KOPT-K1 (cell line): ENCODE data around the gene OR4E1.
"Not testable (repeated sequence)": the region's sequence is repeated elsewhere in the genome, so short reads cannot be mapped to it uniquely, and the experiment has no call there.

Experiments used
- H3K27ac ChIP-seq: fragments of 200-600 bp; sonication (generic); 2 replicates; pipeline ENCODE4 v1.5.1; 2016; ENCODE audit warnings: antibody characterized with exemption, mild to moderate bottlenecking, low read depth, low read length; ENCODE audit not compliant: poor library complexity, severe bottlenecking
- H3K36me3 ChIP-seq: fragments of 200-600 bp; sonication (generic); 2 replicates; pipeline ENCODE4 v1.5.1; 2017; ENCODE audit warnings: antibody characterized with exemption, mild to moderate bottlenecking, low read length, moderate library complexity; ENCODE audit not compliant: insufficient read depth
- H3K9me3 ChIP-seq: fragments of 200-600 bp; sonication (generic); 2 replicates; pipeline ENCODE4 v1.5.1; 2017; ENCODE audit warnings: antibody characterized with exemption, low read length, mild to moderate bottlenecking; ENCODE audit not compliant: insufficient read depth, poor library complexity, severe bottlenecking

The OR4E1 gene

GRCh38 chr14:21673718-21674117 lies at the start of gene OR4E1:
Gene OR4E1, minus strand, starts transcription at chr14:21673818. Its CDS starts 2,883 bp downstream, at chr14:21670935.
- Histone ChIP-seq H3K27ac (no peak within 1 kb of the TSS), H3K9me3 (peaks cover 13% of the 10 kb centered on the region), H3K36me3 (no peaks in the 10 kb centered on the region)

DNA sequence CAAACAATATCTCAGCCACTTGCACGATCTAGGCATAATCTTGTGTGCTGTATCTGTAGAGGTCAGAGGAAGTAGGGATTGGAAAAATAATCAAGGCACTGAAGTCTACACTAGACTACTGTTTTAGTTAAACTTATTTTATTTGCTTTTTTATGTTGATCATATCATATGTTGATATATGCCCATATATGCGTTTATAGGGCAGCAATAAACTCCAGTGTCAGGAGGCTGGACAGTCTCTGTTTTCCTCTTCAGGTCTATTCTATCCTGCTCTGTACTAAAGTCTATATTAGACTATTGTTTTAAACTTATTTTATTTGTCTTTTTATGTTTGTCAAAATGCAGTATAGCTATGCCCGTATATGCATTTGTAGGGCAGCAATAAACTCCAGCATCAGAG lies 47.9 kb upstream of the OR4E1 start:
- Histone ChIP-seq H3K27ac (no peak overlapping the region), H3K9me3 (no peaks in the 10 kb centered on the region)

GRCh38 chr14:21719841-21720240 lies 46.2 kb upstream of the OR4E1 start:
- H3K9me3 ChIP-seq = no peaks in the 10 kb centered on the region
- H3K27ac ChIP-seq = no peak overlapping the region
- no peaks in the 10 kb centered on the region for H3K36me3 ChIP-seq

More for the DNA sequence above, 47.9 kb upstream of the OR4E1 start:
- no peaks in the 10 kb centered on the region for H3K36me3 ChIP-seq

- Histone ChIP-seq H3K36me3 (no peaks in the 10 kb centered on the region), H3K9me3 (no peaks in the 10 kb centered on the region), H3K27ac (no peak overlapping the region)
These were observed 40.8 kb upstream of the OR4E1 start for GRCh38 chr14:21714318-21714929.

DNA sequence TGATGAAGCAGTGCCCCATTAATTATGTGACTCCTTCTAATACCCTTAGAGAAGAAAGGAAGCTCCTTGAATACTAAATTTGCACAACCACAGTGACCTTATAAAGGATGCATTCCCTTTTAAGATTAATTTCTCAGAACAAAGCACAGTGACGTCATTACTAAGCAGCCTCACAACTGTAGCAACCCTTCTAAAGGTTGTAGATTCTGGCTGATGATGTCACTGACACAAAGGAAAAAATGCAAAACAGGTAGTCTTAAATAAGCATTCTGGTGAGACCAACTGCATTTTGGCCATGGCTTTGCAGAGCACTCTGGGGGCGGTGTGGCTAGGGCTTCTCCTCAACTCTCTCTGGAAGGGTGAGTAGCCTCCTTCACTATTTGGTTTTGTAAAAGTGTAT lies 38.4 kb upstream of the OR4E1 start:
- H3K27ac ChIP-seq = no peak overlapping the region
- no peaks in the 10 kb centered on the region for H3K36me3 ChIP-seq
- H3K9me3 ChIP-seq = peaks cover 5% of the 10 kb centered on the region

DNA sequence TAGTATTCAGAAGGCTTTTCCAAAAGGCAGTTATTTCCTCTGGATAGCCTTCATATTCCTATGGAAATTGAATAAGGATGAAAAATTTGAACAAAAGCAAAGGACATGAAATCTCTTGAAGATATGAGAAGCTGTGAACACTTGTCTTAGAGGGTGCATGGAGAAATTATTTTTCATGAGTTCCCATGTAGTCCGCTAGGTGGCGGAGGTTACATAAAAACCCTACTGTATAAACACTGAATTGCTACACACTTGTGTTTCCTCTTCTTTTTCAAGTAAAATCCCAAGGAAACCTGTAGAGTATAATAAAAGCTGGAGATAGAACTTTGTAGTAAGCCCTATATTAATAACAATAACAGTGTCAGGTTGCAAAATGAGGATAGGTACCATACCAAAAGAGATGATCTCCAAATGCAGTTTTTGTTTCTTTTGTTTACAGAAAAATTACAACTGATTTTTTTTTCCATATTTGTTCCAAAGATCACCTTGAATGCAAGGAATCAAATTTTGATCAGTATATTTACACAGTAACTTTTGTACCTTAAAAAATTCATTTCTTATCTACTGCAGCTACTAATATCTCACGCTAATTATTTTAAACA lies 37.8 kb upstream of the OR4E1 start:
- Histone ChIP-seq H3K27ac (no peak overlapping the region), H3K9me3 (peaks cover 5% of the 10 kb centered on the region), H3K36me3 (no peaks in the 10 kb centered on the region)

- Histone ChIP-seq H3K9me3 (peaks cover 5% of the 10 kb centered on the region), H3K27ac (no peak overlapping the region), H3K36me3 (no peaks in the 10 kb centered on the region)
These were observed 30.7 kb upstream of the OR4E1 start for GRCh38 chr14:21704338-21704737.

DNA sequence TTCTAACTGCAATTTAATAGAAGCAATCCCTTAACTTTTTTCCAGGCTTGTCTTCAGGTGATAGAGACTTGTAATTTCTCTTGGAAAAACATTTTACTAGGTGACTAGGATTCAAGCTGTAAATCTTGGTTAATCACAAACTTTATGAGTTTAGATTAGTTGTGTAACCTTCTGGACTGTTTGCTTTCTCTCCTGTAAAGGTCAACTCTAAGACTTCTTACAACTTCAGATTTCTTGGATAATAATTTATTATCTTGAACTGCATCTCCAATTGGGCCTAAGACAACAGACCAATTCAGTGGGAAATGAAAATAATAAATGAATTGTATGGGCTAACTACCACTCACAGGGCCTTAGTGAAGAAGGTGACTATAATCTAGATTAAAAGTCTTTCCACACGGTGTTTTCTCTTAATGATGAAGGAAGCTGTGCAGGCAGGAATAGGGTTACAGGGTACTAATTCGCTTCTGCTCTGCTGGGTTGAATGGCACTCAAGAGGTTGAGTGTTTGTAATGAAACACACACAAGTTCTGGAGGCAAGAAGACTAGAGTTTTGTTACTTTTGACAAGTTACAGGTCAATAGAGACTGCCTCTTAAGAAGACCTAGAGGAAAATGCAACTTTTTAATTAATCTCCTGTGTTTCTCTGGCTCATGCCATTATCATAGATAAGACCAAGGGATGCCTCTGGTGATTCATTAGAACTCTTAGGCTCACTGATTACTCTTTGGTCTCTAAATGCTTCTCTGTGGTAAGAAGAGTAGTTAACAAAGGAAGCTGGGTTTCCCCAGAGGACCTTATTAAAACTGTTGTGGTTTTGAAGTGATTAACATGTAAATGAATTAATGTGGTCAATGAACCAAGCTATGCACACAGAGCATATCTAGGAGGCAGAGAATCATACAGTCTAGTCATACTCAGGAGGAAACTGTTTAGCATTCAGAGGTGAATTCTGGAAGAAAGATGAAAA lies 30.0 kb upstream of the OR4E1 start:
- no peak overlapping the region for H3K27ac ChIP-seq
- H3K9me3 ChIP-seq = peaks cover under 1% of the 10 kb centered on the region
- H3K36me3 ChIP-seq = no peaks in the 10 kb centered on the region

DNA sequence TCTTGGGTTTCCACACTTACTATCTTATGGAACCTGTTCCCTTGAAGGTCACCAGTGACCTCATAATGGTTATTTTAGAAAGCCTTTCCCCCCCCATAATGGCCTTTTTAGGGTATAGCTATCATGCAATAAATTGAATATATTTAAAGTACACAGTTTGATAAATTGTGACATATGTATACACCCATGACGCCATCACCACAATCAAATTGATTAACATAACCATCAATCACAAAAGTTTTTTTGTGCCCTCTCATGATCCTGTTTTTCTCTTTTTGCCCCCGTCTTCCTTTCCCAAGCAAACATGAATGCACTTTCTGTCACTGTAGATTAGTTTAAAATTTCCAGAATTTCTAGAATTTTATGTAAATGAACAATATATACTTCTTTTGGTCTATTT lies 28.7 kb upstream of the OR4E1 start:
- no peaks in the 10 kb centered on the region for H3K9me3 ChIP-seq
- H3K27ac ChIP-seq = no peak overlapping the region
- no peaks in the 10 kb centered on the region for H3K36me3 ChIP-seq

DNA sequence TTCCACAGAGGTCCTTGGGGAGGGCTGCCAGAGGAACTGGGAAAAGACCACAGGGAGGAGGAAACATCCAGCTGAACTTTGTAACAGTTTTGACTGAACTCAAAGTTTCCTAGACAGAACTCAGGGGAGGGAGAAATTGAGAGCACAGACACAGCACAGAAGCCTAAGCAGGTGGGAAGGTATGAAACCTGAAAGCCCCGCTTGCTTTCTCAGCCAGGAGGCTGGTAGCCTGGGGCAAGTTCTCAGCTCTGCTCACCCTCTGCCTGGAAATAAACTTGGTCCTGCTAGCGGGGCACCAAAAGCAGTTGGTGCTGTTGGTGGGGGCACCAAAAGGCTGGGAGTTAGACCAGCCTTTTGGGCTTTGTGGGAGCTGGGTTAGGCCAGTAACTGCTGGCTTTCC lies 25.9 kb upstream of the OR4E1 start:
- Histone ChIP-seq H3K27ac (no peak overlapping the region), H3K9me3 (no peaks in the 10 kb centered on the region), H3K36me3 (no peaks in the 10 kb centered on the region)

GRCh38 chr14:21698538-21698937 lies 24.9 kb upstream of the OR4E1 start:
- H3K27ac ChIP-seq, H3K9me3 ChIP-seq: not testable (repeated sequence)

GRCh38 chr14:21697662-21698061 lies 24.0 kb upstream of the OR4E1 start:
- not testable (repeated sequence) for H3K9me3 ChIP-seq, H3K27ac ChIP-seq, H3K36me3 ChIP-seq

More at GRCh38 chr14:21698538-21698937, 24.9 kb upstream of the OR4E1 start:
- H3K36me3 ChIP-seq = not testable (repeated sequence)

DNA sequence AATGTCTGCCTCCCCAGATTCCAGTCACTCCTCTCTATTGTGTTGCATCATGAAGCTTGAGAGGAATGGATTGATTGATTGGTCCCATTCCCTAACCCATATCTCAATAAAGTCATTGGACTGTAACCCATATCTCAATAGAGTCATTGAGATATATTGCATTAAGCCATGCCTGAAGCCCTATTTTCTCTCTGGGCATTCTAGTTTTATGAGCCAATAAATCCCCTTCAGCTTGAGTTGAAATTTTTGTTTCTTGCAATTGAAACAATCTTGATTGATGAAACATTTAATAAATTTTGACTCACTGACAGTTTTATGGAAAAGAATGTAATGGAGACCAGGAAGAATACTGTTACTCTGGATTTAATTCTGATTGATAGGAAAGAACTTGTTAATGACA lies 20.8 kb upstream of the OR4E1 start:
- Histone ChIP-seq H3K36me3 (no peaks in the 10 kb centered on the region), H3K27ac (no peak overlapping the region), H3K9me3 (no peaks in the 10 kb centered on the region)

DNA sequence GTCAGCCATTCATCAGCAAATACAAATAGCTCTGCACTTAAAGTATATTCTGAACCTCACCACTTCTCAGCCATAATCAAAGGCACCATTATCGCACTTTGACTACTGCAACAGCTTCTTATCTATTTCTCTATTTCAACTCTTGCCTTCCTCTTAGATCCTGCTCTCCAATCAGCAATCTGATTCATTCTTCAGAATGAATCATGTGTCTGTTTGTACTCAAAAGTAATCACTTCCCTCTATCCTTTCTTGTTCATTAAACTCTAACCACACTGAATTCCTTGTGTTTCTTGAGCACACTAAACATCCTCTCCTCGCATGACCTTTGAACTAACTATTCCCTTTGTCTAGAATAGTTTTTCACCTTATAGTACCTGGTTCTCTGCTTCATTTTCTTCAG lies 12.8 kb upstream of the OR4E1 start:
- no peaks in the 10 kb centered on the region for H3K36me3 ChIP-seq
- H3K9me3 ChIP-seq = no peaks in the 10 kb centered on the region
- H3K27ac ChIP-seq = no peak overlapping the region

GRCh38 chr14:21680072-21680471 lies 6.5 kb upstream of the OR4E1 start:
- no peaks in the 10 kb centered on the region for H3K36me3 ChIP-seq
- no peak overlapping the region for H3K27ac ChIP-seq
- H3K9me3 ChIP-seq = peaks cover 9% of the 10 kb centered on the region
